NCI-H345 treated with DMSO at 0.1 percent for 48 hours (cell line): ENCODE results near the gene CARD19.
A peak's percentile ranks its signal among the peaks of the same experiment; 100 is the strongest.

Experiments used
- DNase-seq: peaks from one replicate; lab custom pipeline; 2025; ENCODE audit not compliant: unreplicated experiment; lab: John Stamatoyannopoulos, UW

CARD19 gene

DNA sequence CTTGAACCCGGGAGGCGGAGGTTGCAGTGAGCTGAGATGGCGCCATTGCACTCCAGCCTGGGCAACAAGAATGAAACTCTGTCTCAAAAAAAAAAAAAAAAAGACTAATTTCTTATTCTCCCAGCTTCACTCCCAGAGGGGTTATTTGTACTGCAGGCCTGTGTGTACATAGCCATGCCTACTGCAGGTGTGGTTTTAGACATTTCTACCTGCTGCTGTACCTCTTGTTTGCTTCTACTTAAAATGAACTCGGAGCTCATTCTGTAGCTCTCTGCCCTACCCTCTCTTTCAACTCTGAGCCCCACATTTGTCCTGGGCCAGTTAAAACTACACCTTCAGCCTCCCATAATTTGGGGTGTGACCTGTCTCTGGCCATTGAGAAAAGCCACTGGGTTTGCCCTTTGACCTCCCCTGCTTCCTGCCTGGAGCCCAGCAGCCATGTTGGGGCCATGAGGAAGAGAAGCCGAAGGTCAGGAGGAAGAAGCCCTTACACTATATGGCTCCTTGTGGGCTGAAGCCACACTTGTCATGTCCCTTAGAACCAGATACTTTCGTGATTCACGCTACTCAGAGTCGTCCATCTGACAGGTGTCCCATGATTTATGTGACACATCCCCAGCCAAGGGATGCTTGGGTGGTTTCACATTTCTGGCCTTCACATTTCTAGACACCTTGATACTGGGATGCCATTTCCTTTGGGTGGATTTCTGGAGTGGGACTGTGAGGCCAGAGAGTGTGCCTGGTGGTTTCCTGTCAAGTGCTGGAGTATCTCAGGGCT is 9.4 kb upstream of the CARD19 start:
- DNase-seq = no peak

DNA sequence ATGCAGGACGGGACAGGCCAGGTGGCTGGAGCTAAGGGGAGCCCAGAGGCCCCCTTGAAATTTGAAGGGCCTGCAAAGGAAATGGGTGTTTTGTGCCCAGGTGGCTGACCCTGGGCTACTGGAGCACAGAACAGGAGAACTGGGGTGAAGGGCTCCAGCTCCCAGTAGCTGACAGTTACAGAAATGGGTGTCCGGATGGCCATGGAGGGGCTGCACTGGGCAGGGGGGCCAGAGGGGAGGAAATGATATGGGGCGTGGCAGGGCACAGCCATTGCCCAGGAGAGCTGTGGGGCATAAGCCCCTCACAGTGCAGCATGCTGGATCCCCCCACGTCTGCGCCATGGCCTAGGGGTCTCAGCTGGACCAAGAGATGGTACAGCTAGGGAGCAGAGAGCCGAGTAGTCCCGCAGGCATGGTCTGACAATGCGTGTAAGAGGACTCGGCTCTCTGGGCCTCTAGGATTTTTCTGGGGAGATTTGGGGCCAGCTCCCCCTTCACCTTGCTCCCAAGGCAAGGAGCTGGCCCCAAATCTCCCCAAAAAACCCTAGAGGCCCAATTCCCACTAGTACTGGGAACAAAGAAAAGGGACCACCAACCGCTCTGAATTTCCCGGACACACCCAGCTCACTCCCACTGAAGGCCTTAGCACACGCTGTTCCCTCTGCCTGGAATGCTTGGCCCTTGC is 7.9 kb upstream of the CARD19 start:
- no peak for DNase-seq

DNA sequence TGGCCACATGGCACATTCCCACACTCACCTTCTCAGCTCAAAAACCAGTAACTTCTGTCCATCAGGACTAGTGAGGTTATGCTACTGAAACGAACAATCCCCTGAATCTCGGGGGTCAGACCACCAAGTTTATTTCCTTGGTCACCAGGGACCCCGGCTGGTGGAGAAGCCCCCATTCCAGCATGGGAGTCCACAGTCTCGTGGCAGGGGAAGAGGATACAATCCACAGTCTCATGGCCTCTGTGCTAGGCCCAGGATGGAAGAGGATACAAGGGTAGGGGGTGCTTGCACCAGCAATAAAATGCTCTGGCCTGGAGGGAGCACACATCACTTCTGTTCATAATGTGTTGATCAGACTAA is 7.4 kb upstream of the CARD19 start:
- DNase-seq = no peak

DNA sequence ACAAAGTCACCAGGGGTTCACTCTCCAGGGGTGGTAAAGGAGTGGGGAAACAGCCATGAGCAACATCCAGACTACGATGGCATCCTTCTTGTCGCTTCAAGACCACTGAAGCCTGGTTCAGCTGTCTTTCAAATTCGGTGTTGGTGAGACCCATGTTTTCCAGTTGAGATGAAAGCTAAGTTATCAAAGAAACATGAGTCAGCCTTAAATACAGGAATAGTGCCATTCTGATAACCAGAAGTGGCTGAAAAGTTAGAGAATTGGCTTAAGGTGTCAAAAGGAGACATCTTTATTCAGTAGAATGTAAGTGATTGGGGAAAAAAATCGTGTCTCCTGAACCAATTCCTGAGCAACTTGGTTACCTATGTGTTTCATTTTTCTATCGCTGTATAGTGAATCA is 7.0 kb upstream of the CARD19 start:
- no peak for DNase-seq

DNA sequence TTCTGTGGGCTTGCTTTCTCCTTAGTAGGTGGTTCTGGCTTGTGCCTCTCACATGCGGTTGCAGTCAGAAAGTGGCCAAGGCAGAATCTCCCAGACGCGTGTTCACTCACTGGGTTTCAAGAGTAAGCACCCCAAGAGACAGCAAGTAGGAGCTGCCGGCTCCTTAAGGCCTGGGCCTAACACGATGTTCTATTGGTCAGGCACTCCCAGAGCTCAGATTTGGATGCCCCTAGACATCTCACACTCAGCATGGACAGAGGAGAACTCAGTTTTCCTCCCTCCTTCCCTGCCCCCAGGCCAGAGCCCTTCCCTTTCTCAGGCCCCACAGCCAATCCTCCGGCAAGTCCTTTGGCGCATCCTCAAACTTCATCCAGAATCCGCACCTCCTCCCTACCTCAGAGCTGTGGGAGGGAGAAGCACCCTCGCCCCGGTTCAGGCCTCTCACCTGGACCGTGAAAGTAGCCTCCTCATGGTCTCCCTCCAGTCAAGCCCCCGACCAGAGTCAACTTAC is 6.5 kb upstream of the CARD19 start:
- DNase-seq = no peak

DNA sequence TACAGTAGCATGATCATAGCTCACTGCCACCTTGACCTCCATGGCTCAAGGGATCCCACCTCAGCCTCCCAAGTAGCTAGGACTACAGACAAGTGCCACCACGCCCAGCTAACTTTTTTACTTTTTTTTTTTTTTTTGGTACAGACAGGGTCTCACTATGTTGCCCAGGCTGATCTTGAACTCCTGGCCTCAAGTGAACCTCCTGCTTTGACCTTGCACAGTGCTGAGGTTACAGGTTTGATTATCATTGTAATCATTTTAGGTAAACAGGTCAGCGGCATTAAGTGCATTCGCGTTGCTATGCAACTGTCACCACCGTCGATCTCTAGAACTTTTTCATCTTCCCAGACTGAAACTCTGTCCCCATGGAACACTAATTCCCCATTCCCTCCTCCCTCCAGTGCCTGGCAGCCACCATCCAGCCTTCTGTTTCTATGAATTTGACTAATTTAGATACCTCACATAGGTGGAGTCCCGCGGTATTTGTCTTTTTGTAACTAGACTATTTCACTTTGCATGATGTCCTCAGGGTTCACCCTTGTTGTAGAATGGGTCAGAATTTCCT is 5.8 kb upstream of the CARD19 start:
- no peak for DNase-seq

DNA sequence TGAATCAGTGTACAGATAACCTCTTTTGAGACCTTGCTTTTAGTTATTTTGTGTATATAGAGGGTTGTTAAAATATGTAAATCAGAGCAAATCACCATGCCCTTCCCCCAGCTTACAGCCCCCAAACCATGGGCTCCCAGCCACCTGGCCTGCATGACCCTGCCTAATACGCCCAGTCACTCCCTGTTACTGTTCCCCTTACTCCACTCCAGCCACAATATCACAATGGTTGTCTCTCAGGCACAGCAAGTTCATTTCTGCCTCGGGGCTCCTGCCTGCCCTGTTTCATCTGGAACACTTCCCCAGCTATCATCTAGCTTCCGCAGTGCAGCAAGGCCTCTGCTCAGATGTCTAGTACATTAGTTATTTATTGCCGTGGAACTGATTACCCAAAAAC is 5.0 kb upstream of the CARD19 start:
- no peak for DNase-seq

DNA sequence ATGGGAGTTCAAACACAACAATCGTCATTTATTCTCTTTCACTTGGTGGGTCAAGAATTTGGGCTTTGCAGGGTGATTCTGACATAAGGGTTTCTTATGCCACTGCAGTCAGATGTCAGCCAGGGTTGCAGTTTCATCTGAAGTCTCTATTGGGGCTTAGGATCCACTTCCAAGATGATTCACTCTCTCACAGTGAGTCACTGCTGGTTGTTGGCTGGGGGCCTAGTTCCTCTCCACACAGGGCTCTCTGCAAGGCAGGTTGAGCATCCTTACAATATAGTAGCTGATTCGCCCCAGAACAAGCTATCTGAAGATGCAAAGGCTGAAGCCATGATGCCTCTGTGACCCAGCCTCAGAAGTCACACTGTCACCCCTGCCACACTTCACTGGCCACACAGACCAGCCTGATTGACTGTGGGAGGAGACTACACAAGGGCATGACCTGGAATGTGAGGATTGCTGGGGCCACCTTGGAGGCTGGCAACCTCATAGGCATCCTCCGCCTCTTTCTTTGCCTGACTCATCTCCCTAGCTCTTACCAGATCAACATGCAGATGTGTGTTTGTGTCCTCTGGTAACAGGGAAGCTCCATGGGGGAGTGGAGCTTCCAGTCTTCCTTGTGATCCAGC is 4.5 kb upstream of the CARD19 start:
- no peak for DNase-seq

DNA sequence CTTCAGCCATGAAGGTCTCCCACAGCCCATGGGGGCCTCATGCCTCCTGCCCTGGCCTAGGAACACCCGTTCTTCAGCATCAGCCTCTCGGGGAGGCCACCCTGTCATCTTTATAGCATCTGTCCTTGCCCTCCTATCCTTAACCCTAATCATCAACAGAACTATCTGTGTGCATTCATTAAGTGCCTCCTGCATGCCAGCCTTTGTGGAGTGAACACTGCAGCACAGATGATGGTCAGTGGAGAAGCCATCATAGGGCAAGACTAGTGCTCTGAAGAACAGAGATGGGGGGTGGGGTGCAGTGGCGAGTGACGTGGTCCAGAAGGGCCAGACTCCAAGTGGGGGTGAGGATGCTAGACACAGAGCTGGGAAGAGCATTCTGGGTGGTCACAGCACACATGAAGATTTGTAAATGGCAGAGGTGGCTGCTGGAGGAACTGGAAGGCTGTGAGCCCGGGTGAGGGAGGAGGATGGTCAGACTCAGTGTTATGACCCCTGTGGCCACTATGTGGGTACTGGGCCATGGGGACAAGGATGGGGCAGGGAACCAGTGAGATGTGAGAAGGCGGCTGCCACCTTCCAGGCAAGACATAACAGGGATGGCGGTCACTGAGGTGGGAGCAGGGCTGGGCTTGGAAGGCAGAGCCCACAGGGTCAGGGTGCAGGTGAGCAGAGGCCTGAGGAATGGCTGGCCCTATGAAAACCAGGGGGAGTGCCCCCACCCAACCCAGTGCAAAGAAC is 3.6 kb upstream of the CARD19 start:
- no peak for DNase-seq

DNA sequence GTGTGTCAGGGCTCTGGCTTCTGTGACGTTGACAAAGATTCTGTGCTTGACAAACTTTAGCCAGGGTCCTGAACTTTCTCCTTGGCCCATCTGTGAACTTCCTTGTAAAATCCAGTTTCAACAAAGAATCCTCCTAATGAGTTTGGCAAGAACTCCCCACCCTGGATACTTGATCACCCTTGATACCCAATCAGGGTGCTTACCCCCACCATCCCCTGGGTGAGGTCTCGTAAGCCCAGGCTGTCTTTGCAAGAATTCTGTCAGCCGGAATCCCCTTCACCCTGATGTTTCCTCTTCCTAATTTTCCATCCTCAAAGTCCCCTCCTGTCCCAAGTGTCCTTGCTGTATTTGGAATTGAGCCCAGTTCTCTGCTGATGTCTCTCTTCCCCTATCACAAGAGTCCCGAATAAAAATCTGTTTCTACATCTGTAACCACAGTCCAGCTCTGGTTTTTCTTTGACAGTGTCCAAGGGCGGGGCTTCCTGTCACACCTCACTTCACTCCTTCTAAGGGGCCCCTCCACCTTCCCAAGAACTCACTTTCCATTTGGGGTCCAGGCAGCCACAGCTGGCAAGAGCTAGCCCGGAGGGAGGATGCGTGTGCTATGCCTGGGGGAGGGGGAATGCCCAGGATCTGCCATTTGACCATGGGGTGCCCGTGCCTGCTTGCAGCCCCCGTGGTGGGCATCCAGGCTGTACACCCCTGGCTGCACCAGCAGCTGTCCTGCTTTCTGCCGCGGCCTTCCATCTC is 2.7 kb upstream of the CARD19 start:
- no peak for DNase-seq

DNA sequence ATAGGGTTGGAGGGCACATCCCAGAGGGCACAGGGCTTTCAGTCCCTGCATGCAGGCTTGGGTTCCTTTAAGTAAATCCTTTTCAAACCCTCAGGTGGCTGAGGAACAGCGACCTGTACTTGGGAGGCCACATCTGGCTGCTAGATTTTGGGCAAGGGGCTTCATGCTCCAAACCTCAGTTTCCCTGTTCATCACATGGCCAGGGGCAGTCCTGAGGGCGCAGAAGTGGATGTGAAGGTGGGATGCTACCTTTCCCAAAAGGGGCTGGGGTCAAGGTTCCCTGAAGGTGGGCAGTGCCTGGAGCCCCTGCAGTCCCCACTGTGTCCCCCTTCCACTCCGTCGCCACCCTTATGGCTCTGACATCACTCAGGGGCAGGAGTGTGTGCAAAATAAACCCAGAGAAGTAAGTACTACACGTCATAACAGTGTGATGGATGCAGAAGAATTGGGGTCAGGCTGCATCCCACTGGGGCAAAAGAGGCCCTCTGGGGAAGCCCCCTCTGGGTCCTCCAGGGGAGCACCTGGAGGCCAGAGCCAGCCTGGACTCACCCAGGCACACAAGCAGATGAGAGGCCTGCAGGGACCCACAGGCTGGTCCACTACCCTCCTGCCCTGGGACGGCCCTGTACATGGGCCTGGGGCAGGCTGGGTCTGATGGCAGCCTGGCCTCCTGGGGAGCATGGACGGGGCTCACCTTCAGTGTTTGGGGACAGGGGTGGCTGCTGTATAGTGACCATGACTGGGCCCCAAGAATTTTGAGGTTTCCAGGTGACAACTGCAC is 1.9 kb upstream of the CARD19 start:
- DNase-seq = no peak

DNA sequence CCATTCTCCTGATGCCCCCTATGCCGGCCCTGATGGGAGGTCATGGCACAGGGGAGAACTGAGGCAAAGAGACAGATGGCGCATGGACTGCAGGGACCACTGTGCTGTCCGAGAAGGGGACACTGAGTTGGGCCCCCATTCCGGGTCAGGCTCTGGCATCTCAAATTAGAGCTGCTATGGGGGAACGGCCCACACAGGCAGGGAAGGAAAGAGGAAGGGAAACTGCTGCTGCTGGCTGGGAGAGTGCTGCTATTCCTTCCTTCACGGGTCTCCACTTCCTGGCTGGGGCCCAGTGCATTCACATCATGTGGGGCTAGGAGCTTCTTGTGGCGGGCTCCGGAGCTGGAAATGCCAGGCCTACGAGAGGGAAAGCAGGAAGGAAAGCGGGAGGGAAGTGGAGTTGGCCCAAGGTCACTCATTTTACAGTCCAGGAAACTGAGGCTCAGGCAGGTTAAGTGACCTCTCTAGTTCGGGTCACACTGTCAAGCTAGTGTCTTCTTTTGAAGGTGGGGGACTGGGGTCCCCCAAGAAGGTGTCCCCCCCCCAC is 1.3 kb upstream of the CARD19 start:
- no peak for DNase-seq

DNA sequence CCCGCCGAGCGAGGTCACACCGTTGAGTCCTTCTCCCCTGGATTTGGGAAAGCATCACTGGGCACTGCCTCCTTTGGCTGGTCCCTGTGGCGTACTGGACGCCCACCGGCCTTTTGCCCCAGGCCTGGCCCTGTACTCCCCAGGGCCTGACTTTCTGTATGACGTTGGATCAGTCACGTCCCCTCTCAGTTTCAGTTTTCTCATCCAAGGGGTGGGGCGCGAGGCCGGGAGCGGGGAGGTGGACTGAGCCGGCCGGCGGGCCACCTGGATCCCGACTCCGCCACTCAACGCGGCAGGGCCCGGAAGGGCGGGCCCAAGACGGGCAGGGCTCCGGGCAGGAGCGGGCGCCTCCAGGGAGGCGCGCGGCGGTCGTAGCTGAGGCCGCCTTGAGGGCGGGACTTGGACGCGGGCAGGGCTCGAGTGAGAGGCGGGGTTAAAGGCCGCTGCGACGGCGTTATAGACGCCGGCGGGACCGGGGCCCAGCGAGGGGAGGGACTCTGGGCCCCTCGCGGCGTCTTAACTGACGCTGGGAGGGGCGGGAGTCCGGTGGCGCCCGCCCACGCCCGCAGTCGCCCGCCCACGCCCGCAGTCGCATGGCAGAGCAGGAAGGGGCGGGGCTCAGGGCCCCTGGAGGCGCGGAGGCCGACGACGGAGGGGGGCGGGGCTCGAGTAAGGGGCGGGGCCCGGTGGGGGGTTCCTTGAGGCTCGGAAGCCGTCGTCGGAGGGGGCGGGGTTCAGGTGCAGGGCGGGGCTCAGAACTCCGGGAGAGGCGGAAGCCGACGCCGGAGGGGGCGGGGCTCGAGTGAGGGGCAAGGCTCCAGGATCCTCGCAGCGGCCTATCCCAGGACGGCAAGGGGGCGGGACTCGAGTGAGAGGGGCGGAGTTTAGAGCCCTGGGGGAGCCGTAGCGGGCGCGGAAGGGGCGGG is 549 bp upstream of the CARD19 start:
- peak; percentile 93 for DNase-seq

DNA sequence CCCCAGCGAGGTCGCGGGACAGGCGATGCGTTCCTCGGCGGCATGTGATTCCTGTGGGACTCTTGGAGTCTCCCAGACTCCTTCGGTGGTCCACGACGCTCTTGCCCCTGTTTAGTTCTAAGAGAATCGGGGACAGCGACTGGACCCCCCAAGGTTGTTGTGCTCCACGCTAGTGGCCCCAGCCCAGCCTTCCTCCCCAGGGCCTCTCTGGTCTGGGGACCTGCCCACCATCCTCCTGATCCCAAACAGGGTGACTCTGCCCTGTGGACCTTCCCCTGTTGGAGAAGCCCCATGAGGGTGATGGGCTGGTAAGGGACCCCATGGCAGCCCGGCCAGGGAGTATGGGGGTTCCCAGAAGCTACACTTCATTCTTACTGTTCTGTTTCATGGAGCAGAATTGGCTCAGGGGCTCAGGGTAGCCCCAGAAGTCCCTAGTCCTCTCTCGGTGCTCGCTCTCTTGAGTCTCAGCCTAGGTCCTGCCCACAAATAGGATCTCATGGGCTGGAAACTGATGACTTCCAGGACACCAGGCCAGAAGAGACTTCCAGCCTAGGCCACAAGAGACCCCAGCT is 880 bp downstream of the CARD19 start:
- no peak for DNase-seq

DNA sequence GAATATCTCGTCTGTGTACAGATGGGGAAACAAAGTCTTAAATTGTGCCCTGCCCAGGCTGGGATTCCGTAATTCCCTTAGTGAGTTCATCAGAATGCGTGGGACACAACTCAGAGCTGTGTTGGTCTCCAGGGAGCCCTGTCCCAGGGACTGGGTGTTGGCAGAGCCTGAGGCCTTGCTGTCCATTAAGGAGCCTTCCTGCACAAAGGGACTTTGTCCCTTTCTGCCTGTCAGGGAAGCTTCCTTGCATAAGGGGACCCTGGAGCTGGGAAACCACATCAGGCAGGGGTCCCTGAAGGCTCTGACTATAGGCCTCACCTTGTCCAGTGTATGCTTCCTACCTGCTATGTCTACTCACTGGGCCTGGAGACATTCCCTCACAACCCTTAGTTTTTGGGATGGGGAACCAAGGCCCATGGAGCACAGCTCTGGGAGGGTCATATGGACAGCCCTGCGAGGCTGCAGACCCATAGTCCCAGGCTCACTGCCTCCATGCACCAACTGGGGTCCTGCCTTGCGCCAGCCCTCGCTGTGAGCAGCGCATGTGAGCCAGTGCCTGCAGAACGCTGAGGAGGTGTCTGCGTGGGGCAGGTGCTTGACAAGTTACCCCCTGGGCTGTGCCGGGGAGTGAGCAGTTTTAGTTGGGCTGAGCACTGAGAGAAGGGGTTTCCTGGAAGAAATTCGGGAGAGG is 1.6 kb downstream of the CARD19 start:
- no peak for DNase-seq

DNA sequence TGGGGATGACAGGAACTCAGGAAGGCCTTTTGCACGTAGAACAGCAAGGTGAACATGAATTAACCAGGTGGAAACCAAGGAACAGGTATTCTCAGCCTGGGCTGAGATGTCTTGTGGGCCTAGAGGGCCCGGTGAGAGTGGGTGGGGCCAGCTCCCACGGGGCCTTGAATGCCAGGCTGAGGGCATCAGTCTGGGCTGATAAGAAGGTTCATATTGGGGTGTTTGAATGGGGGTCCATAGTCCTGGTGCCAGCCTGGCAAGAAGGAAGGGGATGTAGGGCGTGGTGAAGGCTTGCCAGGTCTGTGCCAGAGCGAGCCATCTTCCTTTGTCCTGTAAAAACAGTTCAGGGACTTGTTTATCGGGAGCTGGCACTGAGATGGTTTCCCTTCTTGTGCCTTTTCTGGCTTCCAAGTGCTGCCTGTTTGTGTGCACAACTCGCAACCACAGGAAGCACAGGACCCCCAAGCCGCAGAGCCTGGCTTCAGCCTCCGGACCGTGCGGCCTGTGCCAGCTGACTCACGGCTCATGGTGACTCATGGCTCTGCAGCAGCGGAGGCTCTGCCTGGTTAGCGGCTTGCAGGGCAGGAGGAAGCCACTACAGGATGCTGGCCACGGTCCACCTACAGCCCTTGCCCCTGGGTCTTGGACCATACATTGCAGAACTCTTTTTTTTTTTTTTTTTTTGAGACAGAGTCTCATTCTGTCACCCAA is 2.4 kb downstream of the CARD19 start:
- no peak for DNase-seq
